Measurements from ENCODE around the gene MYO5A.

The MYO5A gene

GRCh38 chr15:52280326-52281084, 248.2 kb downstream of the MYO5A start:
- peaks cover 12% of the 10 kb centered on the region for H3K27me3 Mint-ChIP-seq (ENCODE audit: low read depth)
- H3K27ac Mint-ChIP-seq, result no peak overlapping the region
- H3K9me3 Mint-ChIP-seq, result no peaks in the 10 kb centered on the region
- H3K4me1 Mint-ChIP-seq (ENCODE audit: low read depth), result no peaks in the 10 kb centered on the region
- H3K36me3 Mint-ChIP-seq (ENCODE audit: low read depth), result no peaks in the 10 kb centered on the region
- no peak overlapping the region for H3K4me3 Mint-ChIP-seq

- Mint-ChIP-seq H3K9me3 (no peaks in the 10 kb centered on the region), H3K4me3 (no peak overlapping the region)
Observed at GRCh38 chr15:52278636-52279367, 249.9 kb downstream of the MYO5A start.

GRCh38 chr15:52278135-52278534, 250.5 kb downstream of the MYO5A start:
- Mint-ChIP-seq H3K27ac (no peak overlapping the region), H3K4me3 (no peak overlapping the region), H3K36me3 (ENCODE audit: low read depth) (no peaks in the 10 kb centered on the region), H3K4me1 (ENCODE audit: low read depth) (no peaks in the 10 kb centered on the region), H3K27me3 (ENCODE audit: low read depth) (peaks cover 27% of the 10 kb centered on the region), H3K9me3 (no peaks in the 10 kb centered on the region)

More at GRCh38 chr15:52278636-52279367, 249.9 kb downstream of the MYO5A start:
- no peaks in the 10 kb centered on the region for H3K4me1 Mint-ChIP-seq (ENCODE audit: low read depth)
- peaks cover 22% of the 10 kb centered on the region for H3K27me3 Mint-ChIP-seq (ENCODE audit: low read depth)
- H3K36me3 Mint-ChIP-seq (ENCODE audit: low read depth), result no peaks in the 10 kb centered on the region
- no peak overlapping the region for H3K27ac Mint-ChIP-seq

- Mint-ChIP-seq H3K27me3 (ENCODE audit: low read depth) (peaks cover 27% of the 10 kb centered on the region), H3K36me3 (ENCODE audit: low read depth) (no peaks in the 10 kb centered on the region), H3K4me1 (ENCODE audit: low read depth) (no peaks in the 10 kb centered on the region), H3K27ac (no peak overlapping the region), H3K9me3 (no peaks in the 10 kb centered on the region), H3K4me3 (no peak overlapping the region)
Observed at GRCh38 chr15:52277575-52277974, 251.1 kb downstream of the MYO5A start.

GRCh38 chr15:52276256-52276770, 252.4 kb downstream of the MYO5A start:
- H3K4me3 Mint-ChIP-seq, result no peak overlapping the region
- H3K27me3 Mint-ChIP-seq (ENCODE audit: low read depth), result peaks cover 27% of the 10 kb centered on the region
- H3K4me1 Mint-ChIP-seq (ENCODE audit: low read depth), result no peaks in the 10 kb centered on the region
- H3K27ac Mint-ChIP-seq, result no peak overlapping the region
- no peaks in the 10 kb centered on the region for H3K36me3 Mint-ChIP-seq (ENCODE audit: low read depth)
- no peaks in the 10 kb centered on the region for H3K9me3 Mint-ChIP-seq

- H3K36me3 Mint-ChIP-seq (ENCODE audit: low read depth), result peaks cover 7% of the 10 kb centered on the region
Observed at GRCh38 chr15:52263563-52264282, 265.0 kb downstream of the MYO5A start.

GRCh38 chr15:52262364-52262763, 266.3 kb downstream of the MYO5A start:
- Mint-ChIP-seq H3K27me3 (ENCODE audit: low read depth) (no peaks in the 10 kb centered on the region), H3K4me3 (peak overlapping the region; percentile 67), H3K27ac (peak overlapping the region; percentile 85), H3K9me3 (no peaks in the 10 kb centered on the region), H3K36me3 (ENCODE audit: low read depth) (peaks cover 7% of the 10 kb centered on the region), H3K4me1 (ENCODE audit: low read depth) (peaks cover 38% of the 10 kb centered on the region)

More at GRCh38 chr15:52263563-52264282, 265.0 kb downstream of the MYO5A start:
- H3K27ac Mint-ChIP-seq, result peak overlapping the region; percentile 62
- no peaks in the 10 kb centered on the region for H3K9me3 Mint-ChIP-seq
- H3K4me1 Mint-ChIP-seq (ENCODE audit: low read depth), result peaks cover 38% of the 10 kb centered on the region
- H3K4me3 Mint-ChIP-seq, result no peak overlapping the region
- H3K27me3 Mint-ChIP-seq (ENCODE audit: low read depth), result no peaks in the 10 kb centered on the region

- no peaks in the 10 kb centered on the region for H3K9me3 Mint-ChIP-seq
- no peaks in the 10 kb centered on the region for H3K27me3 Mint-ChIP-seq (ENCODE audit: low read depth)
- peak overlapping the region; percentile 67 for H3K4me3 Mint-ChIP-seq
- peaks cover 7% of the 10 kb centered on the region for H3K36me3 Mint-ChIP-seq (ENCODE audit: low read depth)
- H3K27ac Mint-ChIP-seq, result peak overlapping the region; percentile 85
- H3K4me1 Mint-ChIP-seq (ENCODE audit: low read depth), result peaks cover 44% of the 10 kb centered on the region
Observed at GRCh38 chr15:52261498-52262242, 267.0 kb downstream of the MYO5A start.

- Mint-ChIP-seq H3K4me1 (ENCODE audit: low read depth) (peaks cover 49% of the 10 kb centered on the region), H3K9me3 (no peaks in the 10 kb centered on the region), H3K36me3 (ENCODE audit: low read depth) (peaks cover 7% of the 10 kb centered on the region), H3K27ac (peak overlapping the region; percentile 52), H3K27me3 (ENCODE audit: low read depth) (no peaks in the 10 kb centered on the region), H3K4me3 (no peak overlapping the region)
Observed at GRCh38 chr15:52261026-52261425, 267.7 kb downstream of the MYO5A start.

GRCh38 chr15:52259503-52259902, 269.2 kb downstream of the MYO5A start:
- no peaks in the 10 kb centered on the region for H3K27me3 Mint-ChIP-seq (ENCODE audit: low read depth)
- H3K27ac Mint-ChIP-seq, result no peak overlapping the region
- no peak overlapping the region for H3K4me3 Mint-ChIP-seq
- H3K9me3 Mint-ChIP-seq, result no peaks in the 10 kb centered on the region
- H3K36me3 Mint-ChIP-seq (ENCODE audit: low read depth), result peaks cover 7% of the 10 kb centered on the region
- peaks cover 55% of the 10 kb centered on the region for H3K4me1 Mint-ChIP-seq (ENCODE audit: low read depth)

GRCh38 chr15:52258461-52258860, 270.2 kb downstream of the MYO5A start:
- Mint-ChIP-seq H3K4me1 (ENCODE audit: low read depth) (peaks cover 54% of the 10 kb centered on the region), H3K9me3 (no peaks in the 10 kb centered on the region), H3K36me3 (ENCODE audit: low read depth) (peaks cover 4% of the 10 kb centered on the region), H3K4me3 (no peak overlapping the region), H3K27me3 (ENCODE audit: low read depth) (no peaks in the 10 kb centered on the region), H3K27ac (no peak overlapping the region)

GRCh38 chr15:52257734-52258062, 271.0 kb downstream of the MYO5A start:
- peak overlapping the region; percentile 57 for H3K27ac Mint-ChIP-seq
- H3K36me3 Mint-ChIP-seq (ENCODE audit: low read depth), result peaks cover 1% of the 10 kb centered on the region
- no peaks in the 10 kb centered on the region for H3K9me3 Mint-ChIP-seq
- peaks cover 48% of the 10 kb centered on the region for H3K4me1 Mint-ChIP-seq (ENCODE audit: low read depth)
- no peak overlapping the region for H3K4me3 Mint-ChIP-seq
- no peaks in the 10 kb centered on the region for H3K27me3 Mint-ChIP-seq (ENCODE audit: low read depth)

Measured in T-helper 1 cell treated with Interleukin-12 subunit alpha and Interleukin-12 subunit beta and Interleukin-4 antibody, amounts not matched to agents 30 μg/mL and 1 μg/mL, for 36 hours (primary cell).